Measurements from ENCODE around the gene TAC4.
"Not testable (repeated sequence)": the region's sequence is repeated elsewhere in the genome, so short reads cannot be mapped to it uniquely, and the experiment has no call there.

The TAC4 gene

GRCh38 chr17:49842371-49842770, 5.5 kb downstream of the TAC4 start:
- no peak overlapping the region for H3K27ac Mint-ChIP-seq
- ATAC-seq (no peak), DNase-seq (no peak)
- H3K27me3 Mint-ChIP-seq, result no peaks in the 10 kb centered on the region
- no peaks in the 10 kb centered on the region for H3K9me3 Mint-ChIP-seq
- H3K4me1 Mint-ChIP-seq, result peaks cover 7% of the 10 kb centered on the region
- H3K4me3 Mint-ChIP-seq, result no peak overlapping the region
- H3K36me3 Mint-ChIP-seq (ENCODE audit: low read depth), result peaks cover 2% of the 10 kb centered on the region

- H3K9me3 Mint-ChIP-seq, result no peaks in the 10 kb centered on the region
- no peak overlapping the region for H3K27ac Mint-ChIP-seq
- H3K4me3 Mint-ChIP-seq, result no peak overlapping the region
- no peaks in the 10 kb centered on the region for H3K27me3 Mint-ChIP-seq
- no peak for DNase-seq
- H3K36me3 Mint-ChIP-seq (ENCODE audit: low read depth), result peaks cover 2% of the 10 kb centered on the region
- no peak for ATAC-seq
- H3K4me1 Mint-ChIP-seq, result peaks cover 7% of the 10 kb centered on the region
These were observed 6.3 kb downstream of the TAC4 start for GRCh38 chr17:49841548-49841947.

GRCh38 chr17:49839455-49839854, 8.4 kb downstream of the TAC4 start:
- no peak overlapping the region for H3K27ac Mint-ChIP-seq
- ATAC-seq (no peak), DNase-seq (no peak)
- no peaks in the 10 kb centered on the region for H3K27me3 Mint-ChIP-seq
- H3K9me3 Mint-ChIP-seq, result no peaks in the 10 kb centered on the region
- H3K4me1 Mint-ChIP-seq, result peaks cover 1% of the 10 kb centered on the region
- H3K36me3 Mint-ChIP-seq (ENCODE audit: low read depth), result peaks cover 4% of the 10 kb centered on the region
- H3K4me3 Mint-ChIP-seq, result no peak overlapping the region

GRCh38 chr17:49836111-49837030, 11.5 kb downstream of the TAC4 start:
- ATAC-seq, result no peak
- Mint-ChIP-seq H3K36me3 (ENCODE audit: low read depth) (peaks cover 9% of the 10 kb centered on the region), H3K4me1 (peaks cover 1% of the 10 kb centered on the region), H3K27ac (no peak overlapping the region), H3K4me3 (no peak overlapping the region), H3K9me3 (no peaks in the 10 kb centered on the region), H3K27me3 (no peaks in the 10 kb centered on the region)
- no peak for DNase-seq

GRCh38 chr17:49835472-49835871, 12.4 kb downstream of the TAC4 start:
- Mint-ChIP-seq H3K9me3 (no peaks in the 10 kb centered on the region), H3K36me3 (ENCODE audit: low read depth) (peaks cover 9% of the 10 kb centered on the region), H3K4me1 (peaks cover 1% of the 10 kb centered on the region), H3K4me3 (no peak overlapping the region), H3K27me3 (no peaks in the 10 kb centered on the region), H3K27ac (no peak overlapping the region)
- ATAC-seq (no peak), DNase-seq (no peak)

- Mint-ChIP-seq H3K27ac (no peak overlapping the region), H3K9me3 (no peaks in the 10 kb centered on the region), H3K27me3 (no peaks in the 10 kb centered on the region), H3K4me1 (peaks cover 1% of the 10 kb centered on the region), H3K4me3 (no peak overlapping the region), H3K36me3 (ENCODE audit: low read depth) (peaks cover 9% of the 10 kb centered on the region)
- ATAC-seq (no peak), DNase-seq (no peak)
These were observed 13.6 kb downstream of the TAC4 start for GRCh38 chr17:49834118-49834743.

GRCh38 chr17:49832840-49833599, 14.8 kb downstream of the TAC4 start:
- Mint-ChIP-seq H3K27ac (no peak overlapping the region), H3K9me3 (no peaks in the 10 kb centered on the region), H3K4me3 (no peak overlapping the region), H3K27me3 (no peaks in the 10 kb centered on the region), H3K36me3 (ENCODE audit: low read depth) (peaks cover 16% of the 10 kb centered on the region), H3K4me1 (peaks cover 1% of the 10 kb centered on the region)
- no peak for DNase-seq
- no peak for ATAC-seq

GRCh38 chr17:49830605-49831004, 17.3 kb downstream of the TAC4 start:
- H3K4me3 Mint-ChIP-seq, result no peak overlapping the region
- H3K27ac Mint-ChIP-seq, result no peak overlapping the region
- DNase-seq, result no peak
- no peaks in the 10 kb centered on the region for H3K9me3 Mint-ChIP-seq
- H3K36me3 Mint-ChIP-seq (ENCODE audit: low read depth), result peaks cover 31% of the 10 kb centered on the region
- peaks cover 1% of the 10 kb centered on the region for H3K4me1 Mint-ChIP-seq
- no peaks in the 10 kb centered on the region for H3K27me3 Mint-ChIP-seq
- no peak for ATAC-seq

- peaks cover 35% of the 10 kb centered on the region for H3K36me3 Mint-ChIP-seq (ENCODE audit: low read depth)
- H3K4me3 Mint-ChIP-seq, result no peak overlapping the region
- no peak overlapping the region for H3K27ac Mint-ChIP-seq
- no peak for DNase-seq
- no peaks in the 10 kb centered on the region for H3K9me3 Mint-ChIP-seq
- H3K27me3 Mint-ChIP-seq, result no peaks in the 10 kb centered on the region
- no peak for ATAC-seq
- no peaks in the 10 kb centered on the region for H3K4me1 Mint-ChIP-seq
These were observed 18.8 kb downstream of the TAC4 start for GRCh38 chr17:49829026-49829425.

GRCh38 chr17:49828325-49828724, 19.5 kb downstream of the TAC4 start:
- not testable (repeated sequence) for H3K4me3 Mint-ChIP-seq, H3K9me3 Mint-ChIP-seq, H3K4me1 Mint-ChIP-seq, DNase-seq, H3K27me3 Mint-ChIP-seq, ATAC-seq
- Mint-ChIP-seq H3K36me3 (ENCODE audit: low read depth) (peaks cover 34% of the 10 kb centered on the region), H3K27ac (peak overlapping the region; percentile 19)

- no peak for ATAC-seq
- H3K4me3 Mint-ChIP-seq, result no peak overlapping the region
- H3K9me3 Mint-ChIP-seq, result no peaks in the 10 kb centered on the region
These were observed 22.2 kb downstream of the TAC4 start for GRCh38 chr17:49825645-49826044.

GRCh38 chr17:49823614-49824013, 24.3 kb downstream of the TAC4 start:
- no peak for ATAC-seq
- Mint-ChIP-seq H3K27me3 (no peaks in the 10 kb centered on the region), H3K4me1 (peaks cover 28% of the 10 kb centered on the region), H3K9me3 (no peaks in the 10 kb centered on the region), H3K36me3 (ENCODE audit: low read depth) (peaks cover 61% of the 10 kb centered on the region), H3K27ac (no peak overlapping the region), H3K4me3 (no peak overlapping the region)
- no peak for DNase-seq

More at GRCh38 chr17:49825645-49826044, 22.2 kb downstream of the TAC4 start:
- Mint-ChIP-seq H3K27me3 (no peaks in the 10 kb centered on the region), H3K27ac (no peak overlapping the region), H3K36me3 (ENCODE audit: low read depth) (peaks cover 55% of the 10 kb centered on the region), H3K4me1 (peaks cover 14% of the 10 kb centered on the region)
- no peak for DNase-seq

- no peak overlapping the region for H3K27ac Mint-ChIP-seq
- no peak overlapping the region for H3K4me3 Mint-ChIP-seq
- DNase-seq (no peak), ATAC-seq (no peak)
- H3K27me3 Mint-ChIP-seq, result no peaks in the 10 kb centered on the region
- H3K4me1 Mint-ChIP-seq, result peaks cover 36% of the 10 kb centered on the region
- no peaks in the 10 kb centered on the region for H3K9me3 Mint-ChIP-seq
- H3K36me3 Mint-ChIP-seq (ENCODE audit: low read depth), result peaks cover 64% of the 10 kb centered on the region
These were observed 25.0 kb downstream of the TAC4 start for GRCh38 chr17:49822829-49823228.

GRCh38 chr17:49821916-49822315, 26.0 kb downstream of the TAC4 start:
- Mint-ChIP-seq H3K27me3 (no peaks in the 10 kb centered on the region), H3K4me1 (peaks cover 45% of the 10 kb centered on the region), H3K27ac (no peak overlapping the region), H3K36me3 (ENCODE audit: low read depth) (peaks cover 66% of the 10 kb centered on the region), H3K9me3 (no peaks in the 10 kb centered on the region), H3K4me3 (no peak overlapping the region)
- no peak for ATAC-seq
- DNase-seq, result no peak
